SIG-M5 treated with dmso at 0.1 percent for 504 hours (cell line): ENCODE results near the gene MYL10.
"Not testable (repeated sequence)": the region's sequence is repeated elsewhere in the genome, so short reads cannot be mapped to it uniquely, and the experiment has no call there.

Experiments used
- DNase-seq: peaks from one replicate; lab custom pipeline; 2025; ENCODE audit not compliant: unreplicated experiment; lab: John Stamatoyannopoulos, UW

MYL10 gene

GRCh38 chr7:101657171-101657570, 28.1 kb upstream of the MYL10 start:
- DNase-seq: no peak

- DNase-seq: no peak
Observed at GRCh38 chr7:101651112-101651511, 22.0 kb upstream of the MYL10 start.

- no peak for DNase-seq
Observed at GRCh38 chr7:101650579-101651081, 21.5 kb upstream of the MYL10 start.

GRCh38 chr7:101647876-101648275, 18.8 kb upstream of the MYL10 start:
- DNase-seq: not testable (repeated sequence)

- no peak for DNase-seq
Observed at GRCh38 chr7:101645951-101646350, 16.9 kb upstream of the MYL10 start.

GRCh38 chr7:101644879-101645278, 15.8 kb upstream of the MYL10 start:
- no peak for DNase-seq

GRCh38 chr7:101639127-101639526, 10.0 kb upstream of the MYL10 start:
- DNase-seq: not testable (repeated sequence)

- no peak for DNase-seq
Observed at GRCh38 chr7:101636822-101637623, 7.9 kb upstream of the MYL10 start.

GRCh38 chr7:101635484-101635883, 6.4 kb upstream of the MYL10 start:
- DNase-seq: no peak

- DNase-seq: no peak
Observed at GRCh38 chr7:101634196-101634717, 5.2 kb upstream of the MYL10 start.

GRCh38 chr7:101633511-101633910, 4.4 kb upstream of the MYL10 start:
- DNase-seq: no peak

- DNase-seq: no peak
Observed at GRCh38 chr7:101632641-101633040, 3.5 kb upstream of the MYL10 start.

- DNase-seq: no peak
Observed at GRCh38 chr7:101631224-101631714, 2.2 kb upstream of the MYL10 start.

GRCh38 chr7:101630591-101630990, 1.5 kb upstream of the MYL10 start:
- DNase-seq: no peak

GRCh38 chr7:101628522-101628921, 574 bp downstream of the MYL10 start:
- no peak for DNase-seq

GRCh38 chr7:101626758-101627157, 2.3 kb downstream of the MYL10 start:
- no peak for DNase-seq

- DNase-seq: no peak
Observed at GRCh38 chr7:101626069-101626671, 2.9 kb downstream of the MYL10 start.

GRCh38 chr7:101625031-101625791, 3.9 kb downstream of the MYL10 start:
- no peak for DNase-seq

- DNase-seq: no peak
Observed at GRCh38 chr7:101624246-101625001, 4.7 kb downstream of the MYL10 start.

- DNase-seq: no peak
Observed at GRCh38 chr7:101622609-101623173, 6.4 kb downstream of the MYL10 start.
